GM19463 (cell line): Measurements from ENCODE around the gene MS4A4E.
"Not testable (repeated sequence)": the region's sequence is repeated elsewhere in the genome, so short reads cannot be mapped to it uniquely, and the experiment has no call there.

ENCODE experiments used
- ATAC-seq: cut with Tn5 transposase; IDR thresholded peaks from one replicate; pipeline ENCODE4 v1.9.1; 2021; ENCODE audit warnings: mild to moderate bottlenecking, moderate library complexity; ENCODE audit not compliant: unreplicated experiment

Gene MS4A4E

GRCh38 chr11:60182541-60183330 is 60.2 kb downstream of the MS4A4E start, which contains the start of gene MS4A6A:
Gene MS4A6A (minus strand): TSS chr11:60183083. CDS start chr11:60181727, 1,356 bp downstream.
- ATAC-seq, result no peak

DNA sequence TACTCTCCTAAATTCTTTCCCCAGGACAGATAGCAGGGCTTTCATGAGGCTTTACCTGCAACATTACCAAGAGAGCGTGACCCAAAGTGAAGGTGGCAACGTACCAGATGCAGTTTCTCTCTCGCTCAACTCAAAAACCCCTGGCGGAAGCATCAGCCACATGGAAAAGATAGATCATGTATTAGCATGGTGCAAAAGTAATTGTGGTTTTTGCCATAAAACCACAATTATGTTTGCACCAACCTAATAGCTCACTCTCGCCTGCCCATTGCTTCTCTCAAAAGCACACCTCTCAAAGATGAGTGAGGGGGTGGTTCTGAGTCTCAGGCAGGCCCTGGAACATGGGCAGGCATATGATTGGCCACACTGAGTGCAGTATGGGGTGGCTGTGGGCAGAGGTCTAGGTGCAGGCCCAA is 67.1 kb downstream of the MS4A4E start:
- ATAC-seq, result peak; percentile 80

DNA sequence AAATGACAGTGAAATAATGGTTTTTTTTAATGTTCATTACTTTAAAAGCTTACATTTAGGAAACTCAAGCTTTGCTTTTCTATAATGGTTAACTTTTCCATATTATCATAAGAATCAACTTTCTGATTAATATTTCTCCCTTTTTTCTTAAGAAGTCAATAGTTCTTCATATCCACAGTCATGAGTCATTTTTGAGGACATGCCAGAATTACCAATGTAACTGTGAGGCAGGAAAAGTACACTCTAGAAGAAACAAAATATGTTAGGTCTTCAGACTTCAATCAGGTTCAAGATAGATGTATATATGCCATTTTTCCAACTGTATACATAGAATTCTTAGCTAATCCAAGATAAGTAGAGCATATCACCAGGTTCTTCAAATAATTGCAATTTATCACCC is 70.9 kb downstream of the MS4A4E start:
- ATAC-seq, result no peak

DNA sequence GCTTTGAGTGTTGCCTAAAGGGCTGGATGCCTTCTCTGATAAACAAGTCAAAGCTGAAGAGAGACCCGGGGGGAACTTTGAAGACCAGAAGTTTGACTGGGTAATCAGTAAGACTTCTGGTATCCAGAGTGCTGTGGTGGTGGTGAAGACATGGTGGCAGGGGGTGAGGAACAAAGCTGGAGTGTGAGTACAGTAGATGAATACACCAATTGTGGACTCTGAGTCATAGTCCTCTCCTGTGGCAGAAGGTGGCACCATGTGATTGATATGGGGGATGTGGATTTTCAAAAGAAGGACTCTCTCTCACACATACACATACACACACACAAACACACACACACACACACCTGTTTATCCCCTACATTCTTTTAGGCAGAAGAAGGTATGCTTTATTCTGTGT is 72.4 kb downstream of the MS4A4E start:
- ATAC-seq, result no peak

- no peak for ATAC-seq
Measured at GRCh38 chr11:60169264-60169915, 73.5 kb downstream of the MS4A4E start.

- ATAC-seq, result no peak
Measured at GRCh38 chr11:60168306-60168705, 74.6 kb downstream of the MS4A4E start.

DNA sequence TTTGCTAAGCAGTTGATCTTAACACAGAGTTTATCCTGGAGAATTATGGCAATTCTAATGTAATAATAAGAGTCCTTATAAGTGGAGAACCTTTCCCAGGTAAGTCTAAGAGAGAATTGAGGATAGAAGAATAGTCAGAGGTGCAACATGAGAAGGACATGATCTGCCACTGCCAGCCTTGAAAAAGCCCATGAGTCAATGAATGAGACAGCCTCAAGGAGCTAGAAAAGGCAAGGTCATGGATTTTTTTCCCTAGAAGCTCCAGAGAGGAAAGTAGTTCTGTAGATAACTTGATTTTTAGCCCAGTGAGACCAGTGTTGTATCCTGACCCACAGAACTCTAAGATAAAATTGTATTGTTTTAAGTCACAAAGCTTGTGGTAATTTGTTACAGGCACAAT is 77.0 kb downstream of the MS4A4E start:
- ATAC-seq, result no peak

- ATAC-seq, result no peak
Measured at GRCh38 chr11:60165538-60165937, 77.4 kb downstream of the MS4A4E start.

DNA sequence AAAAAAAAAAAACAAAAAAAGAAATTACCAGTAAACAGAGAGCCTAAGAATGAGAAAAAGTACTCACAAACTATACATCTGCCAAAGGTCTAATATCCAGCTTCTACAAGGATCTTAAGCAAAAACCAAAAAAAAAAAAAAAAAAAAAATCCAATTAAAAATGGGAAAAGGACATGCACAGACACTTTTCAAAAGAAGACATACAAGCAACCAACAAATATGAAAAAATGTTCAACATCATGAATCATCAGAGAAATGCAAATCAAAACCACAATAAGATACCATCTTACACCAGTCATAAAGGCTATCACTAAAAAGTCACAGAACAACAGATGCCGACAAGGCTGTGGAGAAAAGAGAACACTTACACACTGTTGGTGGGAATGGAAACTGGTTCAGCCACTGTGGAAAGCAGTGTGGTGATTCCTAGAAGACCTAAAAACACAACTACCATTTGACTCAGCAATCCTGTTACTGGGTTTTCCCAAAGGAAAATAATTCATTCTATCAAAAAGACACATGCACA is 78.3 kb downstream of the MS4A4E start:
- ATAC-seq, result no peak

DNA sequence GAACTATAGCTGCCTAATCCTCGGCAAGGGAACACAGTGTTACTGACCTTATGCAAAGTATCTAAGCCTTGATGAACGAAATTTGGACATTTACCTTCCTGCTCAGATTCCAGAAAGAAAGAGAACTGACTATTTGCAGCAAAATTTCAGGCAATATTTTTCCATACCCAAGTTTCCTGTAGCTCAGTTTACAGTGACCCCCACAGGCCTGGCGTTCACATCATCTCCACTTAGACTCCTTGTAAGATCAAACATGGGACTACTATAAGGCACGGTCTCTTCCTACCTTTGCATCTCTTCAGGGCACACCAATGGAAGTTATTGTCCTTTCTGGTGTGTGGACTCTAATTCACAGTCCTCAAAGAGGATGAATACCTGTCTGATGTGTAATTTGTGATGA is 81.2 kb downstream of the MS4A4E start:
- ATAC-seq, result no peak

- ATAC-seq, result no peak
Measured at GRCh38 chr11:60161107-60161506, 81.8 kb downstream of the MS4A4E start.

GRCh38 chr11:60159868-60160267 is 83.1 kb downstream of the MS4A4E start:
- ATAC-seq, result no peak

- no peak for ATAC-seq
Measured at GRCh38 chr11:60159284-60159683, 83.7 kb downstream of the MS4A4E start.

DNA sequence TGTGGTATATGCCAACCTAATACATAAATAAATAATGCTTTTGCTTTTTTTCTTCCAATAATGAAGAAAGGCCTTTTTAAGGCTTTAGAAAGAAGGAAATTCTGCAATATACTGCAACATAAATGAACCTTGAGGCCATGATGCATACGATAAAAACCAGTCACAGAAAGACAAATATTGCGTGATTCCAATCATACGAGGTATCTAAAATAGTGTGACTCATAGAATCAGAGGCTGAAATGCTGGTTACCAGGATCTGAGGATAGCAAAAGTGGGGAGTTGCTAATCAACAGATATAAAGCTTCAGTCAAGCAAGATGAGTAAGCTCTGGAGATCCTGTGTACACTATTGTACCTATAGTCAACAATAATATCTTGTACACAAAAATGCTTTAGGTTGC is 84.3 kb downstream of the MS4A4E start:
- no peak for ATAC-seq

DNA sequence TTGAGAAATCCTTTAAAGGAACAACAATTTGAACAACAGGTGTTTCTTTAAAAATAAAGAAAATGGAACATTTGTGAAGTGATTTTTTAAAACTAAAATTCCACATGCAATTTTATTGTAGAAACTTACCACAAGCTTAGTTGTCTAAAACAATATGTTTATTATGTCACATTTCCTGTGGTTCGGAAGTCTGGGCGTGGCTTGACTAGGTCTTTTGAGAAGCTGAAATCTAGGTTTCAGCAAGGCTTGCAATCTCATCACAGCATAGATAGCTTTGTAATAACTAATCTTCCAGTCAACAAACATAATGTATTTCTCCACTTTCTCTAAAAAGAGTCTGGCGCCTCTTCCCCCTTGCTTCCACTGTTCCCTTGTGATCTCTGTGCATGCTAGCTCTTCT is 87.0 kb downstream of the MS4A4E start:
- ATAC-seq, result no peak

DNA sequence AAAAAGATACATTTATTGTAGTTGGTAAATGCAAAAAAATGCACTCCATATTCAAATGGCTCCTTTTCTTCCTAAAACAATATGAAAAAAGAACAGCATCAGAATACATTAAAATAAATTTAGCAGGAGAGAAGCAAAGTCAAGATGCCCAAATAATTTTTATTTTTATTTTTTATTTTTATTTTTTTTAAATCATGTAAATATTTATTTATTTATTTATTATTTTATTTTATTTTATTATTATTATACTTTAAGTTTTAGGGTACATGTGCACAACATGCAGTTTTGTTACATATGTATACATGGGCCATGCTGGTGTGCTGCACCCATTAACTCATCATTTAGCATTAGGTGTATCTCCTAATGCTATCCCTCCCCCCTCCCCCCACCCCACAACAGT is 90.2 kb downstream of the MS4A4E start:
- not testable (repeated sequence) for ATAC-seq

DNA sequence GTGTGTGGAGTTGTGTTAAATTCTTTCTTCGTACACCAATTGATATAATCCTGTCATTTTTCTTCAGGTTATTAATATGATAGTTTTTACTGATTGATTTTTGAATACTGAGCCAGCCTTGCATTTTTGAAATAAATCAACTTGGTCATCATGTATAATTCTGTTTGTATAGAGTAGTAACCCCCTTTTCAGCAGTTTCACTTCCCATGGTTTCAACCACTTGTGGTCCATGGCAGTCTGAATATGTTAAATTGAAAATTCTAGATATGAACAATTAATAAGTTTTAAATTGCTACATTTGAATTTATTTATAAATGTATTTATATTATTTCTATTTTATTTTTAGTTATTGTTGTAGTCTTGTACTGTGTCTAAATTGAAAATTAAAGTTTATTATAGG is 92.7 kb downstream of the MS4A4E start:
- ATAC-seq, result no peak
